ENCODE data around the gene KLF1. TPM values are rescaled to one million over a fixed set of nuclear protein-coding genes. Genes with fewer than 3 reads are reported as not detected.

Gene KLF1
- total and polyA plus RNA-seq, 11 donors, result 0.19 to 0.25 TPM; not detected in 9

DNA sequence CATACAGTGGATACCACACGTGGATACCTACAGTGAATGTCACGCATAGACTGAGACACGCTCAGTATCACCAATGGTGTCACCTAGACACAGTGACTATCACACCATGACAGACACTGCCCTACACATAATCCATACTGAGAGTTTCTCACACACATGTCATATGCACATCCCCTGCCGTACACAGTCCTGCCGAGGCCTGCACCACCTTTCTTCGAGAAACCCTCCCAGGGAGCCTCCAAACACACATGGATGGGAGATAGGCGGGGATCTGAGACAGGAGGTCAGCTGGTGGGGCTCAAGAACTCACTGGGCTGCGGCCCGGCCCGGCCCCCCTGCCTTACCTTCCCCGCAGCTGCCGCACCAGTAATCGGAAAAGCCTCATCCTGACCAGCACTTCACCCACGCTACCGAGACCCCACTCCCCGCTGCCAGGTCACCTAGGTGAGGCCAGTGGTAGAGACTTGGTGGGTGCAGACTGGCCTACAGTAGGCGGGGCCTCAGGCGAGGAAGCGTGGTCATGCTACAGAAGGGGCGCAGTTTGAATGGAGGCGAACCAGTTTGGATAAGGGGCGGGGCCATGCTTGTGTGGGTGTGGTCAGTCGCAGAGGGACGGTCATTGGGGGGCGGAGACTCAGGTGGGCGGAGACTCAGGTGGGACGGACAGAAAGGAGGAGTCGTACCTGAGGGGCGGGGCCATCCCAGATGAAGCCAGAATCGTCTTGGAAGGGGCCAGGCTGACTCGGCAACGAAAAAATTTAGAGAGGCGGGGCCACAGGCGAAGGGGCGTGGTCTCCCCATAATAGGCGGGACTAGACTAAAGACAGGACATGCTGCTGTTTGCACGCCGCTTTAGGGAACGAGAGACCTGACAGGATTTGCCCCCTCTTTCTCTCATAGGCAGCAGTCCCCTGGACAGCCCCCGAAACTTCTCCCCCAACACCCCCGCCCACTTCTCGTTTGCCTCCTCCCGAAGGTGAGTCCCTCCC is 46.6 kb downstream of the KLF1 start:
- Histone ChIP-seq H3K4me1 (peaks cover 0 to 19% (median 4%) of the 10 kb centered on the region in 12 donors), H3K27ac (no peak overlapping the region), H3K4me3 (peak overlapping the region in 7 of 12 donors; percentile 4 to 35 (median 16)), H3K36me3 (no peaks in the 10 kb centered on the region), H3K27me3 (peaks cover 29 to 99% (median 84%) of the 10 kb centered on the region in 9 donors), H3K9me3 (no peaks in the 10 kb centered on the region)
- 12 to 23% (median 22%) methylated on average over 29 to 43 of the region's 43 CpGs for WGBS, 4 donors
- intact Hi-C loops (cut with DNase I), result loop anchor here in 4 of 10 donors (5.0 to 10.0 kb wide), 4 partner anchors 33 to 276 kb away; partner anchors contain the start of gene RNASEH2A (in 1 of the 4)
- DNase-seq (peak in 1 of 5 donors; percentile 42), ATAC-seq (peak in 3 of 4 donors; percentile 25 to 49 (median 29))
- TF ChIP-seq, protein P1, sequence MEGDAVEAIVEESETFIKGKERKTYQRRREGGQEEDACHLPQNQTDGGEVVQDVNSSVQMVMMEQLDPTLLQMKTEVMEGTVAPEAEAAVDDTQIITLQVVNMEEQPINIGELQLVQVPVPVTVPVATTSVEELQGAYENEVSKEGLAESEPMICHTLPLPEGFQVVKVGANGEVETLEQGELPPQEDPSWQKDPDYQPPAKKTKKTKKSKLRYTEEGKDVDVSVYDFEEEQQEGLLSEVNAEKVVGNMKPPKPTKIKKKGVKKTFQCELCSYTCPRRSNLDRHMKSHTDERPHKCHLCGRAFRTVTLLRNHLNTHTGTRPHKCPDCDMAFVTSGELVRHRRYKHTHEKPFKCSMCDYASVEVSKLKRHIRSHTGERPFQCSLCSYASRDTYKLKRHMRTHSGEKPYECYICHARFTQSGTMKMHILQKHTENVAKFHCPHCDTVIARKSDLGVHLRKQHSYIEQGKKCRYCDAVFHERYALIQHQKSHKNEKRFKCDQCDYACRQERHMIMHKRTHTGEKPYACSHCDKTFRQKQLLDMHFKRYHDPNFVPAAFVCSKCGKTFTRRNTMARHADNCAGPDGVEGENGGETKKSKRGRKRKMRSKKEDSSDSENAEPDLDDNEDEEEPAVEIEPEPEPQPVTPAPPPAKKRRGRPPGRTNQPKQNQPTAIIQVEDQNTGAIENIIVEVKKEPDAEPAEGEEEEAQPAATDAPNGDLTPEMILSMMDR (IDR thresholded peaks at IDR 0.05), result no peak
- TF ChIP-seq POLR2A (IDR thresholded peaks at IDR 0.05), result no peak

DNA sequence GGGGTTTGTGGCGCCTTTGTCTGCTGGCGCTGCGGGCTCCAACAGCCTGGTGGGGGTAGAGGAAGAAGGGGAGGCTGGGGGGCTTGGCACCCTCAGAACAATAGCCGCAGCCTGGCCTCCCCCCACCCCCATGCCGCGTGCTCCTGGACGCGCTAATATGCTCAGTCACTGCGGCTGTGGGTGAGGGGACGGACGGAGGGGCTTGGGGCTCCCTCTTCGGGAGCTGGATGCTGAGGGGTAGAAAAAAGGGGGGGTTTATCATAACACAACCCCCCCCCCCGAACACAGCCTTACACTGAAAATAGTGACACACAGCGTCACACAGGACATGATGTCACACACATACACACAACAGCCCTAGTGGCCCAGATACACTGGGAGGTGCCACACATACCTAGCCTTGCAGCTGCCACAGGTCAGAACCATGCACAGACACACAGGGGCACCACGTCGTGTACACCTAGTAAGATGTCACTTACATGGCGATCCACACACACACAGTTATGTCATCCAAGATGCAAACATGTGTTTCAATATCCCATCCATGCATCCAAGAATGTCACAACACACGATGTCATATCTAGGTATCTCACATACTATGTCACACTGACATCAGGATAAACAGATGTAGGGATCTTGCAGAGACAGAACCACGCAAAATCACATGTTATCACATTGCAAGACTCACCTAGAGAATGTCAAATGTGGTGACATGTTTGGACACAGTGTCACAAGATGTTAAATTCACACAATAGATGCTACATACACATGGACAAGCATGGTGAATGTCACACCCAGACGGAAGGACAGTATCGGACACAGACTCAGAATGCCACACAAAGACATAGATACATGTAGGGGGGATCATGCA is 47.9 kb downstream of the KLF1 start:
- peak overlapping the region in 3 of 12 donors; percentile 8 to 43 (median 42) for H3K4me3 ChIP-seq
- peaks cover 42 to 99% (median 95%) of the 10 kb centered on the region in 9 donors for H3K27me3 ChIP-seq
- peaks cover 0 to 25% (median 7%) of the 10 kb centered on the region in 12 donors for H3K4me1 ChIP-seq
- intact Hi-C loops (cut with DNase I), result no loop called here
- no peak overlapping the region for H3K27ac ChIP-seq
- TF ChIP-seq, protein P1 (IDR thresholded peaks at IDR 0.05), result no peak
- no peak for TF ChIP-seq POLR2A (IDR thresholded peaks at IDR 0.05)
- H3K9me3 ChIP-seq, result no peaks in the 10 kb centered on the region
- 20 to 25% (median 21%) methylated on average over 17 to 21 of the region's 21 CpGs for WGBS, 4 donors
- no peaks in the 10 kb centered on the region for H3K36me3 ChIP-seq
- DNase-seq (no peak), ATAC-seq (no peak)

DNA sequence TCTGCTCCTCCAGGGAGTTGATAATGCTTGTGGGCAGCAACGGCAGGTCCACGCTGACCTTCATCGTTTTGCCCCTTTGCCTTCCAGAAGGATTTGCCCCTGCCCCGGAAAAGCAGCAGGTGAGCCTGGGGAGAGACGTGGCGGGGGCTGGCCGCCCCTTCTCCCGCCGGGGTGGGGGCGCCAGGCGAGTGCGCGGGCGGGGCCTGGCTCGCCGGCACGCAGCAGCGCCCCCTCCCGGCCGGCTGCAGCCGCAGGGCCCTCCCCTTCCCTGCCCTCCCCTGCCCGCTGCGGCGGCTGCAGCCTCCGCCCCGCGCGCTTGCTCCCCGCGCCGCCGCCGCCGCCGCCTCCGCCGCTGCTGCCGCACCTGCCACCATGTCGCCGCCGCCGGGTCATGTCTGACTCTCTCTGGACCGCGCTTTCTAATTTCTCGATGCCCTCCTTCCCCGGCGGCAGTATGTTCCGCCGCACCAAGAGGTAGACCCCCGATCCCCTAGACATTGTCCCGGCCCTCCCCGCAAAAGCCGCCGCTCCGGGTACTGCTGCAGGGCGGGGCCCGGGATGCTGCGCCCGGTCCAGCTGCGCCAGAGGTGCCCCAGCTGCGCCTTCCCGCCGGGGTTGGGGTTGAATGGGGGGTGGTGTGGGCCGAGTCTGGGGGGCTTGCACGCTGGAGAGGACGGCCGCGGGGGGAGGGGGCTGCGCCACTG is 48.7 kb downstream of the KLF1 start, which contains the start of gene MAST1:
Gene MAST1, plus strand, starts transcription at position 334 of the 704 bp plus-strand sequence. Its CDS starts 58 bp downstream, at position 392.
- WGBS, 4 donors, result 1 to 3% (median 1%) methylated on average over 10 to 69 of the region's 69 CpGs
- no peak within 1 kb of the TSS for H3K27ac ChIP-seq
- TF ChIP-seq, protein P1 (IDR thresholded peaks at IDR 0.05), result peak in 9 of 12 donors; percentile 23 to 72 (median 48)
- no peak for TF ChIP-seq POLR2A (IDR thresholded peaks at IDR 0.05)
- DNase-seq (no peak), ATAC-seq (peak in 3 of 4 donors; percentile 44 to 73 (median 68))
- no peaks in the 10 kb centered on the region for H3K36me3 ChIP-seq
- no peaks in the 10 kb centered on the region for H3K9me3 ChIP-seq
- H3K4me3 ChIP-seq, result peak within 1 kb of the TSS in 10 of 12 donors; percentile 8 to 43 (median 30)
- H3K4me1 ChIP-seq, result peaks cover 0 to 31% (median 11%) of the 10 kb centered on the region in 12 donors
- H3K27me3 ChIP-seq, result peaks cover 43 to 98% (median 94%) of the 10 kb centered on the region in 9 donors
- intact Hi-C loops (cut with DNase I), result no loop called here
